NCI-H2196 treated with DMSO at 0.1 percent for 48 hours (cell line): ENCODE measurements around the gene KAZN.

Experiments used
- DNase-seq: peaks from one replicate; lab custom pipeline; 2025; ENCODE audit not compliant: unreplicated experiment; lab: John Stamatoyannopoulos, UW

Gene KAZN

GRCh38 chr1:15098176-15099125 lies 500.0 kb downstream of the KAZN start:
- DNase-seq: no peak

GRCh38 chr1:15099441-15100120 lies 501.1 kb downstream of the KAZN start:
- DNase-seq: no peak

- DNase-seq: peak; percentile 6
These were observed 501.8 kb downstream of the KAZN start for GRCh38 chr1:15100121-15100879.

- no peak for DNase-seq
These were observed 502.6 kb downstream of the KAZN start for GRCh38 chr1:15100880-15101760.

GRCh38 chr1:15101801-15102200 lies 503.3 kb downstream of the KAZN start:
- DNase-seq: no peak

GRCh38 chr1:15102646-15103045 lies 504.2 kb downstream of the KAZN start:
- no peak for DNase-seq

- no peak for DNase-seq
These were observed 504.7 kb downstream of the KAZN start for GRCh38 chr1:15103211-15103610.

GRCh38 chr1:15103906-15104305 lies 505.4 kb downstream of the KAZN start:
- no peak for DNase-seq

- DNase-seq: no peak
These were observed 506.3 kb downstream of the KAZN start for GRCh38 chr1:15104768-15105167.

GRCh38 chr1:15106608-15107007 lies 508.1 kb downstream of the KAZN start:
- no peak for DNase-seq

- DNase-seq: no peak
These were observed 508.7 kb downstream of the KAZN start for GRCh38 chr1:15107058-15107687.

- no peak for DNase-seq
These were observed 509.4 kb downstream of the KAZN start for GRCh38 chr1:15107911-15108310.

- DNase-seq: no peak
These were observed 511.8 kb downstream of the KAZN start for GRCh38 chr1:15110128-15110866.

- DNase-seq: no peak
These were observed 512.4 kb downstream of the KAZN start for GRCh38 chr1:15110867-15111230.

- DNase-seq: no peak
These were observed 514.7 kb downstream of the KAZN start for GRCh38 chr1:15113146-15113545.

- no peak for DNase-seq
These were observed 516.4 kb downstream of the KAZN start for GRCh38 chr1:15114884-15115283.

- no peak for DNase-seq
These were observed 517.3 kb downstream of the KAZN start for GRCh38 chr1:15115542-15116330.

- no peak for DNase-seq
These were observed 518.5 kb downstream of the KAZN start for GRCh38 chr1:15116966-15117365.
